PC-3 (cell line): ENCODE measurements around the gene CTSG. TPM values are rescaled to one million over a fixed set of nuclear protein-coding genes. Genes with fewer than 3 reads are reported as not detected.
"Not testable (repeated sequence)": the region's sequence is repeated elsewhere in the genome, so short reads cannot be mapped to it uniquely, and the experiment has no call there.

Experiments used
- ATAC-seq: fragments of 200-7000 bp; cut with Tn5 transposase; 2 replicates; pipeline ENCODE4 v1.9.1; 2020; ENCODE audit warnings: mild to moderate bottlenecking, moderate library complexity
- BruUV-seq: library from RNA; stranded (reverse); fragments of 400-500 nt; replicated peaks from 2 replicates; lab custom pipeline; 2021; lab: Mats Ljungman, UMichigan
- CTCF ChIA-PET: fragments of 300-600 bp; sonication (Branson Sonifier 250); formaldehyde crosslinking; loops from one replicate; lab custom pipeline; 2022; ENCODE audit warnings: antibody characterized with exemption; lab: Charles Lee
- POLR2A ChIA-PET: fragments of 300-600 bp; sonication (Branson Sonifier 250); formaldehyde crosslinking; loops from one replicate; lab custom pipeline; 2022; ENCODE audit warnings: antibody characterized with exemption; ENCODE audit not compliant: unreplicated experiment; lab: Charles Lee
- DNase-seq: peaks from one replicate; pipeline ENCODE4 v3.0.0-alpha.2; 2015
- H2AFZ ChIP-seq: fragments of 300-600 bp; sonication (generic); 2 replicates; pipeline ENCODE4 v1.6.0; 2016; ENCODE audit warnings: antibody characterized with exemption, low read length
- H3F3A ChIP-seq: fragments of 300-600 bp; sonication (generic); one replicate; pipeline ENCODE4 v1.6.0; 2017; ENCODE audit warnings: antibody characterized with exemption, low read length, control low read depth, mild to moderate bottlenecking; ENCODE audit not compliant: unreplicated experiment
- H3K27ac ChIP-seq: fragments of 300-600 bp; sonication (generic); 2 replicates; pipeline ENCODE4 v1.5.1; 2016; ENCODE audit warnings: mild to moderate bottlenecking, low read length
- H3K27me3 ChIP-seq: fragments of 300-600 bp; sonication (generic); 2 replicates; pipeline ENCODE4 v1.6.1; 2016; ENCODE audit warnings: low read length, mixed read lengths
- H3K36me3 ChIP-seq: fragments of 300-600 bp; sonication (generic); 2 replicates; pipeline ENCODE4 v1.6.1; 2016; ENCODE audit warnings: low read depth, mixed run types, low read length, mixed read lengths
- H3K4me1 ChIP-seq: fragments of 300-600 bp; sonication (generic); 2 replicates; pipeline ENCODE4 v1.5.1; 2016; ENCODE audit warnings: low read length; ENCODE audit not compliant: insufficient read depth
- H3K4me2 ChIP-seq: fragments of 300-600 bp; sonication (generic); 2 replicates; pipeline ENCODE4 v1.6.0; 2016; ENCODE audit warnings: low read length
- H3K4me3 ChIP-seq: fragments of 300-600 bp; sonication (generic); 2 replicates; pipeline ENCODE4 v1.5.1; 2016; ENCODE audit warnings: mild to moderate bottlenecking, low read length, mixed read lengths
- H3K79me2 ChIP-seq: fragments of 300-600 bp; sonication (generic); 2 replicates; pipeline ENCODE4 v1.6.1; 2017; ENCODE audit warnings: low read length, mixed read lengths
- H3K9ac ChIP-seq: fragments of 300-600 bp; sonication (generic); 2 replicates; pipeline ENCODE4 v1.6.0; 2016; ENCODE audit warnings: mild to moderate bottlenecking, low read length
- H3K9me2 ChIP-seq: fragments of 300-600 bp; sonication (generic); replicated peaks from 2 replicates; pipeline ENCODE4 v1.6.1; 2016; ENCODE audit warnings: mixed run types, low read length, mixed read lengths
- H3K9me3 ChIP-seq: fragments of 300-600 bp; sonication (generic); 2 replicates; pipeline ENCODE4 v1.6.1; 2016; ENCODE audit warnings: low read length, mixed read lengths
- H4K20me1 ChIP-seq: fragments of 300-600 bp; sonication (generic); 2 replicates; pipeline ENCODE4 v1.6.1; 2016; ENCODE audit warnings: low read length, mixed read lengths
- EZH2 ChIP-seq: fragments of 300-600 bp; sonication (generic); IDR thresholded peaks from one replicate; pipeline ENCODE4 v1.6.1; 2017; ENCODE audit warnings: antibody characterized with exemption, mild to moderate bottlenecking, low read length; ENCODE audit not compliant: unreplicated experiment
- EZH2phosphoT487 ChIP-seq: fragments of 300-600 bp; sonication (generic); IDR thresholded peaks from 2 replicates; pipeline ENCODE4 v1.6.1; 2018; ENCODE audit warnings: mild to moderate bottlenecking, antibody characterized with exemption, low read length, borderline replicate concordance
- intact Hi-C: fragments of 100-400 bp; cut with micrococcal nuclease; formaldehyde crosslinking; loops from 2 replicates; pipeline ENCODE4 v1.9.0; 2023
- total RNA-seq: library from RNA; depleted of rRNA; stranded (reverse); fragments of >200 nt; gene quantifications from 2 replicates; pipeline ENCODE4 v1.2.3, GENCODE V29; 2014
- TF ChIP-seq, protein P1 (sequence below): fragments of 300-600 bp; sonication (generic); conservative IDR thresholded peaks from 2 replicates; pipeline ENCODE4 v1.5.1; 2017; ENCODE audit warnings: antibody characterized with exemption, low read depth, mild to moderate bottlenecking, low read length

The CTSG gene
- total RNA-seq, 1 experiment from 2014 or later: not detected

GRCh38 chr14:24565766-24566165 lies 10.3 kb downstream of the CTSG start:
- H4K20me1 ChIP-seq: no peaks in the 10 kb centered on the region
- ChIA-PET POLR2A (interaction anchor here (0.6 kb wide), 1 partner anchor 125 kb away, joined by 7 read pairs; no protein-coding TSS in a partner anchor), CTCF (no interaction called here)
- BruUV-seq: no TSS peak
- H2AFZ ChIP-seq: no peak overlapping the region
- no peaks in the 10 kb centered on the region for H3K9me2 ChIP-seq
- H3K79me2 ChIP-seq: no peaks in the 10 kb centered on the region
- H3K9me3 ChIP-seq: no peaks in the 10 kb centered on the region
- no peak overlapping the region for H3K9ac ChIP-seq
- H3K4me1 ChIP-seq: no peaks in the 10 kb centered on the region
- TF ChIP-seq EZH2: no peak
- TF ChIP-seq EZH2phosphoT487: no peak
- TF ChIP-seq, protein P1, sequence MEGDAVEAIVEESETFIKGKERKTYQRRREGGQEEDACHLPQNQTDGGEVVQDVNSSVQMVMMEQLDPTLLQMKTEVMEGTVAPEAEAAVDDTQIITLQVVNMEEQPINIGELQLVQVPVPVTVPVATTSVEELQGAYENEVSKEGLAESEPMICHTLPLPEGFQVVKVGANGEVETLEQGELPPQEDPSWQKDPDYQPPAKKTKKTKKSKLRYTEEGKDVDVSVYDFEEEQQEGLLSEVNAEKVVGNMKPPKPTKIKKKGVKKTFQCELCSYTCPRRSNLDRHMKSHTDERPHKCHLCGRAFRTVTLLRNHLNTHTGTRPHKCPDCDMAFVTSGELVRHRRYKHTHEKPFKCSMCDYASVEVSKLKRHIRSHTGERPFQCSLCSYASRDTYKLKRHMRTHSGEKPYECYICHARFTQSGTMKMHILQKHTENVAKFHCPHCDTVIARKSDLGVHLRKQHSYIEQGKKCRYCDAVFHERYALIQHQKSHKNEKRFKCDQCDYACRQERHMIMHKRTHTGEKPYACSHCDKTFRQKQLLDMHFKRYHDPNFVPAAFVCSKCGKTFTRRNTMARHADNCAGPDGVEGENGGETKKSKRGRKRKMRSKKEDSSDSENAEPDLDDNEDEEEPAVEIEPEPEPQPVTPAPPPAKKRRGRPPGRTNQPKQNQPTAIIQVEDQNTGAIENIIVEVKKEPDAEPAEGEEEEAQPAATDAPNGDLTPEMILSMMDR: no peak
- intact Hi-C loops: no loop called here
- DNase-seq: no peak
- H3K4me3 ChIP-seq: no peak overlapping the region
- no peak overlapping the region for H3K4me2 ChIP-seq
- ATAC-seq: no peak
- no peaks in the 10 kb centered on the region for H3K36me3 ChIP-seq
- no peaks in the 10 kb centered on the region for H3K27me3 ChIP-seq
- no peaks in the 10 kb centered on the region for H3F3A ChIP-seq
- no peak overlapping the region for H3K27ac ChIP-seq

DNA sequence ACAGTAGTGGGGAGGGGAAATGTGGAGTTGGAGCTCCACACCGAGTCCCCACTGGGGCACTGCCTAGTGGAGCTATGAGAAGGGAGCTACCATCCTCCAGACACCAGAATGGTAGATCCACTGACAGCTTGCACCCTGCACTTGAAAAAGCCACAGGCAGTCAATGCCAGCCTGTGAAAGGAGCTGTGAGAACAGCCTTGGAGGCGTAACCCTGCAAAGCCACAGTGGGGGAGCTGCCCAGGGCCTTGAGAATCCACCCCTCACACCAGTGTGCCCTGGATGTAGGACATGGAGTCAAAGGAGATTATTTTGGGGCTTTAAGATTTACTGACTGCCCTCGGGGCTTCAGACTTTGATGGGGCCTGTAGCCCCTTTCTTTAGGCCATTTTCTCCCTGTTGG lies 12.5 kb downstream of the CTSG start:
- no peak overlapping the region for H3K4me2 ChIP-seq
- intact Hi-C loops: no loop called here
- no peaks in the 10 kb centered on the region for H3K36me3 ChIP-seq
- no peaks in the 10 kb centered on the region for H3K9me3 ChIP-seq
- no peak overlapping the region for H3K27ac ChIP-seq
- no TSS peak for BruUV-seq
- peaks cover 8% of the 10 kb centered on the region; the same call in 1 of the 2 replicates for H3K27me3 ChIP-seq
- ChIA-PET POLR2A (no interaction called here), CTCF (no interaction called here)
- no peaks in the 10 kb centered on the region for H3K79me2 ChIP-seq
- H4K20me1 ChIP-seq: no peaks in the 10 kb centered on the region
- no peak overlapping the region for H2AFZ ChIP-seq
- H3K9ac ChIP-seq: no peak overlapping the region
- ATAC-seq (no peak), DNase-seq (no peak)
- no peaks in the 10 kb centered on the region for H3K9me2 ChIP-seq
- no peaks in the 10 kb centered on the region for H3F3A ChIP-seq
- no peak overlapping the region for H3K4me3 ChIP-seq
- no peaks in the 10 kb centered on the region for H3K4me1 ChIP-seq
- TF ChIP-seq EZH2phosphoT487 (no peak), EZH2 (no peak)
- TF ChIP-seq, protein P1: no peak

DNA sequence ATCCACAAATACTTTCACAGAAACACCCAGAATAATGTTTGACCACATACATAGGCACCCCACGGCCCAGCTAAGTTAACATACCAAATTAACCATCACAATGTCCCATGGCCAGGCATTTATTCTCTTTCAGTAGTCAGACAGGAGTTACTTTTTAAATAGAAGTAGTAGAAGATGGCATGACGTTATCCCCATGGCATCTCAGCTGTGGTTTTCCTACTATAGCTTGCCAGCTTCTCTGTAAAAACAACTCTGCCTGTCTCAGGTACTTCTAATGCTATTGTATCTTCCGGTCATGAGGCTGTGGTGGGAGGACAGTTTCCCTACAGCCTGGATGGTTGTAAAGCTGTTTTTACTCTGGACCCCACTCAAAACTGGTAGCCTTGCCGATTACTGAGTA lies 19.3 kb downstream of the CTSG start:
- no peak overlapping the region for H2AFZ ChIP-seq
- no peak overlapping the region for H3K4me3 ChIP-seq
- no peak overlapping the region for H3K9ac ChIP-seq
- no peaks in the 10 kb centered on the region for H3F3A ChIP-seq
- ChIA-PET POLR2A (no interaction called here), CTCF (no interaction called here)
- TF ChIP-seq, protein P1: no peak
- no peak for TF ChIP-seq EZH2phosphoT487
- TF ChIP-seq EZH2: no peak
- no peak overlapping the region for H3K27ac ChIP-seq
- H3K4me2 ChIP-seq: no peak overlapping the region
- DNase-seq (peak; percentile 35), ATAC-seq (no peak)
- no peaks in the 10 kb centered on the region for H3K36me3 ChIP-seq
- H3K9me3 ChIP-seq: no peaks in the 10 kb centered on the region
- H3K9me2 ChIP-seq: no peaks in the 10 kb centered on the region
- intact Hi-C loops: no loop called here
- no TSS peak for BruUV-seq
- H4K20me1 ChIP-seq: no peaks in the 10 kb centered on the region
- no peaks in the 10 kb centered on the region for H3K79me2 ChIP-seq
- no peaks in the 10 kb centered on the region for H3K4me1 ChIP-seq
- H3K27me3 ChIP-seq: peaks cover 8% of the 10 kb centered on the region; the same call in 1 of the 2 replicates

GRCh38 chr14:24549064-24549463 lies 27.0 kb downstream of the CTSG start:
- H3K9me3 ChIP-seq, H3K4me1 ChIP-seq, intact Hi-C loops, ATAC-seq, H3K27me3 ChIP-seq, H3K4me2 ChIP-seq, H3K79me2 ChIP-seq, H3K4me3 ChIP-seq, H3F3A ChIP-seq, H4K20me1 ChIP-seq, H3K27ac ChIP-seq, BruUV-seq, H3K36me3 ChIP-seq, H2AFZ ChIP-seq, POLR2A ChIA-PET, CTCF ChIA-PET, DNase-seq, H3K9ac ChIP-seq, H3K9me2 ChIP-seq: not testable (repeated sequence)
